Activated CD4-positive, alpha-beta T cell treated with anti-CD3 and anti-CD28 coated beads for 36 hours (primary cell): ENCODE data around the gene KRT81. TPM values are rescaled to one million over a fixed set of nuclear protein-coding genes. Genes with fewer than 3 reads are reported as not detected.
A peak's percentile ranks its signal among the peaks of the same experiment; 100 is the strongest.
"Not testable (repeated sequence)": the region's sequence is repeated elsewhere in the genome, so short reads cannot be mapped to it uniquely, and the experiment has no call there.

Experiments
- ATAC-seq: fragments of 200-7000 bp; cut with Tn5 transposase; one replicate; pipeline ENCODE4 v1.10.0; 2021; ENCODE audit warnings: mild to moderate bottlenecking, moderate library complexity
- CTCF ChIA-PET: fragments of 350-600 bp; sonication (Branson Sonifier 250); formaldehyde crosslinking; loops from one replicate; lab custom pipeline; 2021; ENCODE audit warnings: antibody characterized with exemption; lab: Charles Lee
- POLR2A ChIA-PET: fragments of 350-600 bp; sonication (Branson Sonifier 250); formaldehyde crosslinking; loops from one replicate; lab custom pipeline; 2021; ENCODE audit warnings: antibody characterized with exemption, inconsistent platforms; lab: Charles Lee
- DNase-seq: peaks from one replicate; pipeline ENCODE4 v3.0.0-alpha.2; 2020
- H3K27ac Mint-ChIP-seq: one replicate; pipeline ENCODE4 v1.8.0; 2021; ENCODE audit warnings: mixed read lengths
- H3K27me3 Mint-ChIP-seq: one replicate; pipeline ENCODE4 v1.8.0; 2021; ENCODE audit warnings: mixed read lengths
- H3K36me3 Mint-ChIP-seq: one replicate; pipeline ENCODE4 v1.8.0; 2021; ENCODE audit warnings: low read depth, mixed read lengths
- H3K4me1 Mint-ChIP-seq: one replicate; pipeline ENCODE4 v1.8.0; 2021; ENCODE audit warnings: mixed read lengths
- H3K4me3 Mint-ChIP-seq: one replicate; pipeline ENCODE4 v1.8.0; 2021; ENCODE audit warnings: mild to moderate bottlenecking, moderate library complexity, mixed read lengths
- H3K9me3 Mint-ChIP-seq: one replicate; pipeline ENCODE4 v1.8.0; 2021; ENCODE audit warnings: low read depth, mixed read lengths
- intact Hi-C, 2 experiments: fragments of 100-400 bp; cut with DNase I in 1 of 2; cut with micrococcal nuclease in 1 of 2; formaldehyde crosslinking; loops; one replicate each; pipeline versions ENCODE4 v1.14.2 to v1.15.1; 2022 to 2024; cut with DNase I, micrococcal nuclease
- total RNA-seq, 2 experiments: library from RNA; stranded (reverse); gene quantifications; one replicate each; pipeline ENCODE4 v1.2.3, GENCODE V29; 2021

KRT81 gene
- total RNA-seq, 2 experiments from 2014 or later, result not detected

- H3K9me3 Mint-ChIP-seq, result no peaks in the 10 kb centered on the region
- peak; percentile 76 for DNase-seq
- peaks cover 51% of the 10 kb centered on the region for H3K27me3 Mint-ChIP-seq
- H3K4me1 Mint-ChIP-seq, result peaks cover 16% of the 10 kb centered on the region
- H3K36me3 Mint-ChIP-seq, result no peaks in the 10 kb centered on the region
- peak overlapping the region; percentile 26 for H3K4me3 Mint-ChIP-seq
- no peak overlapping the region for H3K27ac Mint-ChIP-seq
- intact Hi-C loops, result no loop called here
- peak; percentile 89 for ATAC-seq
- CTCF ChIA-PET, result interaction anchor here (0.5 to 2.3 kb wide), 10 partner anchors 8 to 421 kb away, joined by 3 to 10 read pairs (median 5); no protein-coding TSS in a partner anchor
- POLR2A ChIA-PET, result no interaction called here
Measured at GRCh38 chr12:52307836-52308805, 16.8 kb upstream of the KRT81 start.

- no peak for DNase-seq
- Mint-ChIP-seq H3K4me3 (no peak overlapping the region), H3K27ac (no peak overlapping the region), H3K36me3 (no peaks in the 10 kb centered on the region), H3K4me1 (peaks cover 16% of the 10 kb centered on the region), H3K9me3 (no peaks in the 10 kb centered on the region), H3K27me3 (peaks cover 45% of the 10 kb centered on the region)
- intact Hi-C loops, result no loop called here
- no peak for ATAC-seq
- ChIA-PET CTCF (interaction anchor here (0.6 to 2.3 kb wide), 9 partner anchors 9 to 175 kb away, joined by 3 to 10 read pairs (median 5); no protein-coding TSS in a partner anchor), POLR2A (interaction anchor here (0.5 to 0.6 kb wide), 2 partner anchors 588 to 729 kb away, joined by 4 to 9 read pairs; no protein-coding TSS in a partner anchor)
Measured at GRCh38 chr12:52306731-52307130, 15.4 kb upstream of the KRT81 start.

- POLR2A ChIA-PET, result interaction anchor here (0.6 kb wide), 1 partner anchor 729 kb away, joined by 9 read pairs; no protein-coding TSS in a partner anchor
Measured at GRCh38 chr12:52305921-52306705, 14.8 kb upstream of the KRT81 start.

GRCh38 chr12:52304941-52305411 lies 13.6 kb upstream of the KRT81 start:
- H3K27ac Mint-ChIP-seq, POLR2A ChIA-PET, H3K9me3 Mint-ChIP-seq, H3K4me3 Mint-ChIP-seq, CTCF ChIA-PET, intact Hi-C loops, H3K36me3 Mint-ChIP-seq: not testable (repeated sequence)
- Mint-ChIP-seq H3K27me3 (peaks cover 38% of the 10 kb centered on the region), H3K4me1 (peaks cover 16% of the 10 kb centered on the region)
- DNase-seq (peak; percentile 31), ATAC-seq (peak; percentile 58)

More at GRCh38 chr12:52305921-52306705, 14.8 kb upstream of the KRT81 start:
- Mint-ChIP-seq H3K36me3 (no peaks in the 10 kb centered on the region), H3K9me3 (no peaks in the 10 kb centered on the region), H3K27ac (no peak overlapping the region), H3K27me3 (peaks cover 42% of the 10 kb centered on the region), H3K4me1 (peaks cover 16% of the 10 kb centered on the region), H3K4me3 (no peak overlapping the region)
- intact Hi-C loops, result no loop called here
- ATAC-seq, result no peak
- CTCF ChIA-PET, result interaction anchor here (0.6 to 2.3 kb wide), 6 partner anchors 10 to 176 kb away, joined by 3 to 10 read pairs (median 6); no protein-coding TSS in a partner anchor
- DNase-seq, result no peak

- POLR2A ChIA-PET, ATAC-seq, H3K4me3 Mint-ChIP-seq, H3K9me3 Mint-ChIP-seq, H3K36me3 Mint-ChIP-seq, DNase-seq, CTCF ChIA-PET, H3K27ac Mint-ChIP-seq, intact Hi-C loops: not testable (repeated sequence)
- Mint-ChIP-seq H3K4me1 (peaks cover 11% of the 10 kb centered on the region), H3K27me3 (peaks cover 22% of the 10 kb centered on the region)
Measured at GRCh38 chr12:52302242-52302914, 11.0 kb upstream of the KRT81 start.

- intact Hi-C loops, H3K27ac Mint-ChIP-seq, CTCF ChIA-PET, POLR2A ChIA-PET, DNase-seq, H3K36me3 Mint-ChIP-seq, H3K9me3 Mint-ChIP-seq, H3K4me3 Mint-ChIP-seq, ATAC-seq: not testable (repeated sequence)
- Mint-ChIP-seq H3K27me3 (peaks cover 18% of the 10 kb centered on the region), H3K4me1 (peaks cover 11% of the 10 kb centered on the region)
Measured at GRCh38 chr12:52301721-52302120, 10.4 kb upstream of the KRT81 start.

GRCh38 chr12:52300796-52301691 lies 9.7 kb upstream of the KRT81 start:
- DNase-seq (no peak), ATAC-seq (no peak)
- Mint-ChIP-seq H3K4me1 (peaks cover 11% of the 10 kb centered on the region), H3K27ac (no peak overlapping the region), H3K9me3 (no peaks in the 10 kb centered on the region), H3K27me3 (peaks cover 16% of the 10 kb centered on the region), H3K36me3 (no peaks in the 10 kb centered on the region), H3K4me3 (no peak overlapping the region)
- intact Hi-C loops, result no loop called here
- POLR2A ChIA-PET, result no interaction called here
- CTCF ChIA-PET, result no interaction called here

- no peaks in the 10 kb centered on the region for H3K9me3 Mint-ChIP-seq
- H3K36me3 Mint-ChIP-seq, result no peaks in the 10 kb centered on the region
- POLR2A ChIA-PET, result no interaction called here
- intact Hi-C loops, result no loop called here
- ATAC-seq (no peak), DNase-seq (no peak)
- peaks cover 12% of the 10 kb centered on the region for H3K27me3 Mint-ChIP-seq
- H3K27ac Mint-ChIP-seq, result no peak overlapping the region
- H3K4me3 Mint-ChIP-seq, result no peak overlapping the region
- CTCF ChIA-PET, result interaction anchor here (1.6 kb wide), 1 partner anchor 29 kb away, joined by 3 read pairs; no protein-coding TSS in a partner anchor
- H3K4me1 Mint-ChIP-seq, result no peaks in the 10 kb centered on the region
Measured at GRCh38 chr12:52298677-52299190, 7.4 kb upstream of the KRT81 start.

GRCh38 chr12:52296572-52297215 lies 5.4 kb upstream of the KRT81 start:
- Mint-ChIP-seq H3K27ac (no peak overlapping the region), H3K9me3 (no peaks in the 10 kb centered on the region), H3K27me3 (peaks cover 15% of the 10 kb centered on the region), H3K4me3 (no peak overlapping the region), H3K4me1 (no peaks in the 10 kb centered on the region), H3K36me3 (no peaks in the 10 kb centered on the region)
- intact Hi-C loops, result no loop called here
- ATAC-seq (no peak), DNase-seq (no peak)
- ChIA-PET CTCF (interaction anchor here (1.0 kb wide), 1 partner anchor 31 kb away, joined by 3 read pairs; no protein-coding TSS in a partner anchor), POLR2A (no interaction called here)
